Measurements from ENCODE around the gene ARHGEF6.

GRCh38 chrX:136692271-136692670 lies 88.5 kb downstream of the ARHGEF6 start:
- TF ChIP-seq EZH2 (IDR thresholded peaks at IDR 0.05; ENCODE audit: borderline replicate concordance, low read length), result no peak
- TF ChIP-seq CTCF (conservative IDR thresholded peaks at IDR 0.05 in 1 of 2, IDR thresholded peaks at IDR 0.05 in 1 of 2; ENCODE audit: extremely low read depth in 1 of 2, insufficient read depth in 1 of 2, low read depth in 1 of 2, low read length in 2 of 2), result no peak

All from mammary epithelial cell (primary cell).